LNCAP (cell line): ENCODE measurements around the gene MYRIP.

Source experiments
- CTCF ChIP-seq: fragments of 450-650 bp; IDR thresholded peaks from 2 replicates; pipeline ENCODE4 v1.5.1; 2017; ENCODE audit warnings: mild to moderate bottlenecking

Gene MYRIP

GRCh38 chr3:40070816-40071215 is 261.4 kb downstream of the MYRIP start:
- TF ChIP-seq CTCF = no peak

- TF ChIP-seq CTCF = no peak
Measured at GRCh38 chr3:40071683-40072238, 262.4 kb downstream of the MYRIP start.

GRCh38 chr3:40073310-40074007 is 264.1 kb downstream of the MYRIP start:
- TF ChIP-seq CTCF = no peak

- TF ChIP-seq CTCF = no peak
Measured at GRCh38 chr3:40078590-40078989, 269.2 kb downstream of the MYRIP start.

- no peak for TF ChIP-seq CTCF
Measured at GRCh38 chr3:40079203-40079846, 269.9 kb downstream of the MYRIP start.

GRCh38 chr3:40079847-40080240 is 270.4 kb downstream of the MYRIP start:
- no peak for TF ChIP-seq CTCF

GRCh38 chr3:40083066-40083465 is 273.7 kb downstream of the MYRIP start:
- no peak for TF ChIP-seq CTCF
